ENCODE results near the gene MSMP. TPM values are rescaled to one million over a fixed set of nuclear protein-coding genes. Genes with fewer than 3 reads are reported as not detected.

MSMP gene
- total RNA-seq, 1 donor from 2014 or later, result not detected

- Histone ChIP-seq H2AFZ (replicated peaks) (no peak overlapping the region), H3K4me2 (no peak overlapping the region), H3F3A (ENCODE audit: low read depth) (peaks cover 28% of the 10 kb centered on the region), H3K9ac (no peak overlapping the region), H3K36me3 (no peaks in the 10 kb centered on the region), H3K79me2 (ENCODE audit: low read depth) (peaks cover 32% of the 10 kb centered on the region), H4K20me1 (ENCODE audit: low read depth) (no peaks in the 10 kb centered on the region), H3K27me3 (no peaks in the 10 kb centered on the region), H3K9me3 (ENCODE audit: low read depth) (no peaks in the 10 kb centered on the region), H3K4me3 (no peak overlapping the region), H3K27ac (no peak overlapping the region), H3K4me1 (peaks cover 19% of the 10 kb centered on the region)
- no peak for DNase-seq (ENCODE audit: low spot score)
- Mint-ChIP-seq H3K27me3 (ENCODE audit: insufficient read depth, low read depth) (no peaks in the 10 kb centered on the region), H3K4me3 (no peak overlapping the region), H3K9me3 (no peaks in the 10 kb centered on the region), H3K27ac (no peak overlapping the region), H3K36me3 (peaks cover 34% of the 10 kb centered on the region), H3K4me1 (peaks cover 20% of the 10 kb centered on the region)
- TF ChIP-seq CTCF (IDR thresholded peaks at IDR 0.05) (no peak), EZH2phosphoT487 (IDR thresholded peaks at IDR 0.05) (no peak), EZH2 (IDR thresholded peaks at IDR 0.05) (no peak)
These were observed 995 bp upstream of the MSMP start for GRCh38 chr9:35755071-35755470.

- no peak overlapping the region for H3K27ac Mint-ChIP-seq
- Histone ChIP-seq H3K27me3 (no peaks in the 10 kb centered on the region), H3K36me3 (no peaks in the 10 kb centered on the region), H3K4me3 (no peak overlapping the region), H4K20me1 (ENCODE audit: low read depth) (peaks cover 2% of the 10 kb centered on the region), H3K79me2 (ENCODE audit: low read depth) (peaks cover 30% of the 10 kb centered on the region), H3K4me2 (no peak overlapping the region), H2AFZ (replicated peaks) (no peak overlapping the region), H3K4me1 (peaks cover 15% of the 10 kb centered on the region), H3K27ac (no peak overlapping the region), H3K9me3 (ENCODE audit: low read depth) (no peaks in the 10 kb centered on the region), H3F3A (ENCODE audit: low read depth) (peaks cover 38% of the 10 kb centered on the region), H3K9ac (no peak overlapping the region)
- H3K9me3 Mint-ChIP-seq, result no peaks in the 10 kb centered on the region
- peaks cover 34% of the 10 kb centered on the region for H3K36me3 Mint-ChIP-seq
- H3K27me3 Mint-ChIP-seq (ENCODE audit: insufficient read depth, low read depth), result no peaks in the 10 kb centered on the region
- DNase-seq (ENCODE audit: low spot score), result no peak
- TF ChIP-seq CTCF (IDR thresholded peaks at IDR 0.05) (no peak), EZH2 (IDR thresholded peaks at IDR 0.05) (no peak), EZH2phosphoT487 (IDR thresholded peaks at IDR 0.05) (no peak)
- peaks cover 16% of the 10 kb centered on the region for H3K4me1 Mint-ChIP-seq
- H3K4me3 Mint-ChIP-seq, result no peak overlapping the region
These were observed 610 bp downstream of the MSMP start for GRCh38 chr9:35753466-35753865.

- no peaks in the 10 kb centered on the region for H3K9me3 Mint-ChIP-seq
- no peaks in the 10 kb centered on the region for H3K9me3 ChIP-seq (ENCODE audit: low read depth)
- peak overlapping the region; percentile 75 for H3K4me3 ChIP-seq
- H3K9ac ChIP-seq, result peak overlapping the region; percentile 70
- no peaks in the 10 kb centered on the region for H3K27me3 Mint-ChIP-seq (ENCODE audit: insufficient read depth, low read depth)
- no peaks in the 10 kb centered on the region for H3K36me3 ChIP-seq
- H3K27ac Mint-ChIP-seq, result peak overlapping the region; percentile 24
- H3K4me3 Mint-ChIP-seq, result peak overlapping the region; percentile 96
- peaks cover 30% of the 10 kb centered on the region for H3K4me1 Mint-ChIP-seq
- H2AFZ ChIP-seq (replicated peaks), result no peak overlapping the region
- H3K4me1 ChIP-seq, result peaks cover 21% of the 10 kb centered on the region
- peak overlapping the region; percentile 98 for H3K4me2 ChIP-seq
- no peak overlapping the region for H3K27ac ChIP-seq
- no peak for TF ChIP-seq EZH2 (IDR thresholded peaks at IDR 0.05)
- TF ChIP-seq EZH2phosphoT487 (IDR thresholded peaks at IDR 0.05), result no peak
- TF ChIP-seq CTCF (IDR thresholded peaks at IDR 0.05), result no peak
- peaks cover 32% of the 10 kb centered on the region for H3K36me3 Mint-ChIP-seq
- H4K20me1 ChIP-seq (ENCODE audit: low read depth), result peaks cover 35% of the 10 kb centered on the region
- H3F3A ChIP-seq (ENCODE audit: low read depth), result peaks cover 10% of the 10 kb centered on the region
- peaks cover 52% of the 10 kb centered on the region for H3K79me2 ChIP-seq (ENCODE audit: low read depth)
- no peaks in the 10 kb centered on the region for H3K27me3 ChIP-seq
- DNase-seq (ENCODE audit: low spot score), result no peak
These were observed 3.9 kb downstream of the MSMP start for GRCh38 chr9:35750256-35750531.

Data from neural progenitor cell (in vitro differentiated cells).